Measurements from ENCODE around the gene ATP2B2.

Gene ATP2B2

GRCh38 chr3:10357592-10358308 is 147.6 kb downstream of the ATP2B2 start:
- DNase-seq (ENCODE audit: low read depth): peak; percentile 64
- in situ Hi-C loops (cut with HindIII; ENCODE audit: low sequenced_read_pairs): no loop called here
- no peak overlapping the region for H3K4me3 ChIP-seq (ENCODE audit: low read depth, low read length)
- no peak for TF ChIP-seq CTCF (IDR thresholded peaks at IDR 0.05; ENCODE audit: low read depth, low read length, missing control alignments)

- H3K4me3 ChIP-seq (ENCODE audit: low read depth, low read length): no peak overlapping the region
- DNase-seq (ENCODE audit: low read depth): no peak
- in situ Hi-C loops (cut with HindIII; ENCODE audit: low sequenced_read_pairs): no loop called here
- TF ChIP-seq CTCF (IDR thresholded peaks at IDR 0.05; ENCODE audit: low read depth, low read length, missing control alignments): no peak
Observed at GRCh38 chr3:10357095-10357494, 148.3 kb downstream of the ATP2B2 start.

GRCh38 chr3:10356461-10356981 is 148.9 kb downstream of the ATP2B2 start:
- in situ Hi-C loops (cut with HindIII; ENCODE audit: low sequenced_read_pairs): no loop called here
- DNase-seq (ENCODE audit: low read depth): no peak
- TF ChIP-seq CTCF (IDR thresholded peaks at IDR 0.05; ENCODE audit: low read depth, low read length, missing control alignments): no peak
- no peak overlapping the region for H3K4me3 ChIP-seq (ENCODE audit: low read depth, low read length)

- in situ Hi-C loops (cut with HindIII; ENCODE audit: low sequenced_read_pairs): no loop called here
- no peak overlapping the region for H3K4me3 ChIP-seq (ENCODE audit: low read depth, low read length)
- no peak for DNase-seq (ENCODE audit: low read depth)
- TF ChIP-seq CTCF (IDR thresholded peaks at IDR 0.05; ENCODE audit: low read depth, low read length, missing control alignments): no peak
Observed at GRCh38 chr3:10354361-10355015, 150.9 kb downstream of the ATP2B2 start.

GRCh38 chr3:10353661-10354360 is 151.6 kb downstream of the ATP2B2 start:
- no peak overlapping the region for H3K4me3 ChIP-seq (ENCODE audit: low read depth, low read length)
- TF ChIP-seq CTCF (IDR thresholded peaks at IDR 0.05; ENCODE audit: low read depth, low read length, missing control alignments): no peak
- no peak for DNase-seq (ENCODE audit: low read depth)
- in situ Hi-C loops (cut with HindIII; ENCODE audit: low sequenced_read_pairs): no loop called here

DNA sequence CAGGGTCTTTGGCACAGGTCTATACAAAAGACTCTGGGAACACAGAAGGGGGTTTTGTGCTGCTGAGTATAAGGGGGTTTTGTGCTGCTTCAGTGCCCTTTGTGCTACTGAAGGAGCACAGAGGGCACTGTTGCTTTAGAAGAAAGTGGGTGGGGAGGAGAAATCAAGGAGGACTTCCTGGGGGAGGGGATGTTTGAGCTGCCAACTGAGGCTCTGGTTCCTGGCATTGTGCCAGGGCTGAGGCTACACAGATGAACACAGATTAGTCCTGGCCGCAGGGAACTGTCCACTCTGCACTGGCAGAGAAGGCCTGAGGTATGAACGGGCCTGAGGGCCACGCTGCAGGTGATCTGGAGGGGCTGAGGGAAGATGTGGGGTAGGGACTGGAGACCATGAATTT is 152.2 kb downstream of the ATP2B2 start:
- in situ Hi-C loops (cut with HindIII; ENCODE audit: low sequenced_read_pairs): no loop called here
- TF ChIP-seq CTCF (IDR thresholded peaks at IDR 0.05; ENCODE audit: low read depth, low read length, missing control alignments): no peak
- H3K4me3 ChIP-seq (ENCODE audit: low read depth, low read length): no peak overlapping the region
- no peak for DNase-seq (ENCODE audit: low read depth)
